Endothelial cell of umbilical vein (primary cell): ENCODE measurements around the gene NMT1. TPM values are rescaled to one million over a fixed set of nuclear protein-coding genes. Genes with fewer than 3 reads are reported as not detected.

Experiments used
- BruUV-seq: library from RNA; stranded (reverse); fragments of 400-500 nt; replicated peaks from 2 replicates; lab custom pipeline; 2021; lab: Mats Ljungman, UMichigan
- CTCF ChIA-PET: fragments of 300-600, 350-600 bp; sonication (Branson Sonifier 250); formaldehyde crosslinking; loops from one replicate; lab custom pipeline; 2021; ENCODE audit warnings: antibody characterized with exemption, inconsistent platforms; lab: Charles Lee
- POLR2A ChIA-PET: fragments of 300-600, 350-600 bp; sonication (Branson Sonifier 250); formaldehyde crosslinking; loops from one replicate; lab custom pipeline; 2021; ENCODE audit warnings: antibody characterized with exemption, inconsistent platforms; lab: Charles Lee
- DNase-seq: peaks from one replicate; pipeline ENCODE4 v3.0.0-alpha.2; 2011; ENCODE audit warnings: low read depth, low spot score
- FAIRE-seq: peaks from 2 replicates; lab custom pipeline; 2011; peaks lifted over from hg19 to GRCh38; lab: Jason Lieb, UNC
- H2AFZ ChIP-seq: 2 replicates; pipeline ENCODE4 v1.6.0; 2012; ENCODE audit warnings: low read depth, low read length, control low read depth, inconsistent platforms
- H3K27ac ChIP-seq: 2 replicates; pipeline ENCODE4 v1.5.1; 2011; ENCODE audit warnings: low read depth, mild to moderate bottlenecking, control low read depth, low read length, moderate library complexity; ENCODE audit not compliant: insufficient read depth
- H3K27me3 ChIP-seq, 2 experiments: 2 replicates each; pipeline versions ENCODE4 v1.6.0 to v1.6.1; 2011; ENCODE audit warnings: low read length in 2 of 2, mixed read lengths in 1 of 2; ENCODE audit not compliant: control insufficient read depth in 2 of 2, insufficient read depth in 2 of 2
- H3K36me3 ChIP-seq, 2 experiments: 2 replicates in 1 of 2; 3 replicates in 1 of 2; pipeline ENCODE4 v1.5.1; 2011; ENCODE audit warnings: low read length in 2 of 2, mild to moderate bottlenecking in 1 of 2, moderate library complexity in 1 of 2; ENCODE audit not compliant: control insufficient read depth in 2 of 2, insufficient read depth in 2 of 2; ENCODE audit errors: extremely low read depth in 1 of 2
- H3K4me1 ChIP-seq: 3 replicates; pipeline ENCODE4 v1.5.1; 2011; ENCODE audit warnings: mild to moderate bottlenecking, low read length; ENCODE audit not compliant: control insufficient read depth, insufficient read depth; ENCODE audit errors: extremely low read depth
- H3K4me2 ChIP-seq: 2 replicates; pipeline ENCODE4 v1.6.1; 2011; ENCODE audit warnings: low read length, control low read depth, mixed read lengths; ENCODE audit not compliant: insufficient read depth
- H3K4me3 ChIP-seq, 3 experiments: fragments of 200-600 bp in 1 of 3; sonication (generic), shearing (Covaris generic) in 1 of 3; replicated peaks in 1 of 3; 2 replicates each; pipeline ENCODE4 v1.5.1; 2011 to 2016; ENCODE audit warnings: control low read depth in 3 of 3, low read length in 3 of 3, mild to moderate bottlenecking in 2 of 3, inconsistent platforms in 1 of 3, low read depth in 1 of 3, moderate library complexity in 1 of 3; ENCODE audit not compliant: insufficient read depth in 1 of 3
- H3K79me2 ChIP-seq: 2 replicates; pipeline ENCODE4 v1.6.0; 2012; ENCODE audit warnings: low read length, inconsistent platforms; ENCODE audit not compliant: control insufficient read depth, insufficient read depth
- H3K9ac ChIP-seq: replicated peaks from 2 replicates; pipeline ENCODE3; 2011; ENCODE audit warnings: low read length, control low read depth; ENCODE audit not compliant: insufficient read depth; ENCODE audit errors: extremely low read depth
- H3K9me1 ChIP-seq: replicated peaks from 3 replicates; pipeline ENCODE4 v1.6.0; 2011; ENCODE audit warnings: mild to moderate bottlenecking, low read length; ENCODE audit not compliant: control insufficient read depth, insufficient read depth; ENCODE audit errors: extremely low read depth
- H3K9me3 ChIP-seq: replicated peaks from 2 replicates; pipeline ENCODE4 v1.5.1; 2012; ENCODE audit warnings: low read length, inconsistent platforms; ENCODE audit not compliant: control insufficient read depth, insufficient read depth
- H4K20me1 ChIP-seq: replicated peaks from 2 replicates; pipeline ENCODE3; 2011; ENCODE audit warnings: mild to moderate bottlenecking, low read length; ENCODE audit not compliant: control insufficient read depth, insufficient read depth; ENCODE audit errors: extremely low read depth
- CTCF ChIP-seq, 2 donors: IDR thresholded peaks; 1 replicate in 1 of 2; 2 replicates in 1 of 2; pipeline ENCODE4 v1.5.1; 2011; ENCODE audit warnings: low read length in 2 of 2, mild to moderate bottlenecking in 2 of 2, moderate library complexity in 2 of 2, control low read depth in 1 of 2, inconsistent platforms in 1 of 2, low read depth in 1 of 2; ENCODE audit not compliant: insufficient read depth in 1 of 2; ENCODE audit errors: extremely low read depth in 1 of 2
- EZH2 ChIP-seq: IDR thresholded peaks from 2 replicates; pipeline ENCODE4 v1.6.1; 2012; ENCODE audit warnings: borderline replicate concordance, low read depth, mild to moderate bottlenecking, moderate library complexity, low read length, inconsistent platforms; ENCODE audit not compliant: severe bottlenecking
- FOS ChIP-seq: IDR thresholded peaks from 2 replicates; pipeline ENCODE4 v1.6.1; 2011; ENCODE audit warnings: mild to moderate bottlenecking, low read length, moderate library complexity, borderline replicate concordance; ENCODE audit not compliant: insufficient read depth
- GATA2 ChIP-seq: IDR thresholded peaks from 2 replicates; pipeline ENCODE4 v1.7.0; 2011; ENCODE audit warnings: low read depth, mild to moderate bottlenecking, moderate library complexity, mixed read lengths, low read length; ENCODE audit not compliant: insufficient read length, insufficient read depth
- JUN ChIP-seq: IDR thresholded peaks from 2 replicates; pipeline ENCODE4 v1.6.1; 2011; ENCODE audit warnings: borderline replicate concordance, low read depth; ENCODE audit not compliant: insufficient read length, insufficient read depth
- MAX ChIP-seq: IDR thresholded peaks from 2 replicates; pipeline ENCODE4 v1.6.1; 2011; ENCODE audit not compliant: insufficient read depth, insufficient read length
- MYC ChIP-seq: IDR thresholded peaks from one replicate; pipeline ENCODE4 v1.6.1; 2011; ENCODE audit warnings: mild to moderate bottlenecking, low read depth, low read length
- POLR2A ChIP-seq: IDR thresholded peaks from 2 replicates; pipeline ENCODE4 v1.6.1; 2012; ENCODE audit warnings: low read depth, mild to moderate bottlenecking, control low read depth, low read length
- POLR2AphosphoS5 ChIP-seq: IDR thresholded peaks from 2 replicates; pipeline ENCODE4 v1.6.1; 2012; ENCODE audit warnings: low read depth, mild to moderate bottlenecking, control low read depth, low read length, moderate library complexity; ENCODE audit not compliant: insufficient read depth
- dilution Hi-C: fragments of 300-500 bp; cut with MboI; formaldehyde crosslinking; loops from one replicate; pipeline ENCODE4 v1.15.0; 2019; ENCODE audit warnings: low sequenced_read_pairs; ENCODE audit not compliant: extremely low pct_ligation_motif_present
- intact Hi-C: fragments of 100-400 bp; cut with micrococcal nuclease; formaldehyde crosslinking; loops from one replicate; pipeline ENCODE4 v1.10.0; 2022
- polyA plus RNA-seq, 4 experiments: library from polyadenylated mRNA; depleted of rRNA in 3 of 4; stranded (reverse) in 3 of 4; unstranded in 1 of 4; fragments of >200 nt; gene quantifications; 2 replicates each; pipeline versions ENCODE4 v1.2.1 to v1.2.3, GENCODE V29; 2011 to 2012; ENCODE audit warnings: missing spikeins in 1 of 4
- total RNA-seq: library from RNA; stranded (reverse); gene quantifications from 2 replicates; pipeline ENCODE4 v1.2.3, GENCODE V29; 2021

The NMT1 gene
- total and polyA plus RNA-seq, 2 donors (not counting 3 experiments of a cell fraction or from before 2014, with no cell fraction given) = 37.6 to 135 TPM

GRCh38 chr17:45120558-45120957 lies 59.4 kb downstream of the NMT1 start:
- H4K20me1 ChIP-seq = no peaks in the 10 kb centered on the region
- H3K79me2 ChIP-seq = no peaks in the 10 kb centered on the region
- H3K27me3 ChIP-seq = no peaks in the 10 kb centered on the region
- H3K4me3 ChIP-seq = no peak overlapping the region
- peaks cover 14% of the 10 kb centered on the region for H3K4me1 ChIP-seq
- H3K36me3 ChIP-seq = peaks cover 0 to 2% of the 10 kb centered on the region in 2 experiments
- BruUV-seq = no TSS peak
- ChIA-PET POLR2A (no interaction called here), CTCF (interaction anchor here (1.4 to 6.9 kb wide), 2 partner anchors 10 to 15 kb away, joined by 4 to 34 read pairs; partner anchors contain the start of gene ACBD4)
- intact Hi-C loops (no loop called here), dilution Hi-C loops (no loop called here)
- H3K4me2 ChIP-seq = no peak overlapping the region
- FAIRE-seq (no peak), DNase-seq (no peak)
- no peaks in the 10 kb centered on the region for H3K9me3 ChIP-seq
- H3K9ac ChIP-seq = no peak overlapping the region
- TF ChIP-seq FOS = no peak
- no peak for TF ChIP-seq POLR2A
- TF ChIP-seq EZH2 = no peak
- no peak for TF ChIP-seq MYC
- TF ChIP-seq MAX = no peak
- no peak for TF ChIP-seq POLR2AphosphoS5
- no peak for TF ChIP-seq GATA2
- no peak for TF ChIP-seq CTCF (IDR thresholded peaks at IDR 0.05; ENCODE audit: extremely low read depth in 1 of 2, insufficient read depth in 1 of 2, low read depth in 1 of 2, low read length in 2 of 2)
- no peak for TF ChIP-seq JUN
- no peak overlapping the region for H2AFZ ChIP-seq
- no peak overlapping the region for H3K27ac ChIP-seq
- no peaks in the 10 kb centered on the region for H3K9me1 ChIP-seq
